SK-N-SH treated with all-trans-retinoic acid at 6 μM for 48 hours (cell line): ENCODE results near the gene SRP72.
A peak's percentile ranks its signal among the peaks of the same experiment; 100 is the strongest.

Experiments used
- ATAC-seq: fragments of 200-7000 bp; cut with Tn5 transposase; 3 replicates; pipeline ENCODE4 v1.9.1; 2020; ENCODE audit warnings: mild to moderate bottlenecking, moderate library complexity
- ARNTL ChIP-seq: fragments of 450-650 bp; formaldehyde crosslinking; IDR thresholded peaks from 2 replicates; pipeline ENCODE4 v1.5.0; 2020; ENCODE audit warnings: low read depth, mild to moderate bottlenecking, moderate library complexity, borderline replicate concordance
- CSDC2 ChIP-seq: fragments of 250-450 bp; sonication (Bioruptor Pico); IDR thresholded peaks from 2 replicates; pipeline ENCODE4 v1.5.0; 2020; ENCODE audit warnings: mild to moderate bottlenecking, moderate library complexity
- CSRNP3 ChIP-seq: fragments of 250-450 bp; sonication (Bioruptor Pico); IDR thresholded peaks from 2 replicates; pipeline ENCODE4 v1.5.1; 2021; ENCODE audit warnings: mild to moderate bottlenecking, moderate library complexity
- ESRRG ChIP-seq: fragments of 250-450 bp; sonication (Bioruptor Pico); IDR thresholded peaks from 2 replicates; pipeline ENCODE4 v1.6.1; 2021; ENCODE audit warnings: mild to moderate bottlenecking
- GLIS3 ChIP-seq: fragments of 250-450 bp; sonication (Bioruptor Pico); IDR thresholded peaks from 2 replicates; pipeline ENCODE4 v1.5.0; 2020; ENCODE audit warnings: mild to moderate bottlenecking, moderate library complexity
- ISL1 ChIP-seq: fragments of 250-450 bp; sonication (Bioruptor Pico); IDR thresholded peaks from 2 replicates; pipeline ENCODE4 v2.1.2; 2022; ENCODE audit warnings: mild to moderate bottlenecking, moderate library complexity
- OSR1 ChIP-seq: fragments of 250-450 bp; sonication (Bioruptor Pico); IDR thresholded peaks from 2 replicates; pipeline ENCODE4 v1.8.0; 2022; ENCODE audit warnings: moderate library complexity, mild to moderate bottlenecking, inconsistent platforms
- POU6F1 ChIP-seq: fragments of 250-450 bp; sonication (Bioruptor Pico); IDR thresholded peaks from 2 replicates; pipeline ENCODE4 v1.8.0; 2021; ENCODE audit warnings: low read depth, mild to moderate bottlenecking, moderate library complexity, borderline replicate concordance
- RARB ChIP-seq: fragments of 250-450 bp; sonication (Bioruptor Pico); IDR thresholded peaks from 2 replicates; pipeline ENCODE4 v1.8.0; 2021; ENCODE audit warnings: mild to moderate bottlenecking, moderate library complexity
- SNAI2 ChIP-seq: fragments of 250-450 bp; sonication (Bioruptor Pico); IDR thresholded peaks from 2 replicates; pipeline ENCODE4 v1.5.0; 2020; ENCODE audit warnings: mild to moderate bottlenecking, moderate library complexity
- TCF4 ChIP-seq: fragments of 250-450 bp; sonication (Bioruptor Pico); IDR thresholded peaks from 2 replicates; pipeline ENCODE4 v1.8.0; 2021; ENCODE audit warnings: mild to moderate bottlenecking, moderate library complexity, borderline replicate concordance
- TOX ChIP-seq: fragments of 250-450 bp; sonication (Bioruptor Pico); IDR thresholded peaks from 2 replicates; pipeline ENCODE4 v1.8.0; 2021; ENCODE audit warnings: mild to moderate bottlenecking, moderate library complexity, borderline replicate concordance
- ZC3H10 ChIP-seq: fragments of 250-450 bp; sonication (Bioruptor Pico); IDR thresholded peaks from 2 replicates; pipeline ENCODE4 v1.5.1; 2021; ENCODE audit warnings: mild to moderate bottlenecking, moderate library complexity
- ZFP3 ChIP-seq: fragments of 250-450 bp; sonication (Bioruptor Pico); IDR thresholded peaks from 2 replicates; pipeline ENCODE4 v1.5.0; 2020; ENCODE audit warnings: mild to moderate bottlenecking, moderate library complexity
- ZFP30 ChIP-seq: fragments of 450-650 bp; formaldehyde crosslinking; IDR thresholded peaks from 2 replicates; pipeline ENCODE4 v1.5.0; 2022; ENCODE audit warnings: mild to moderate bottlenecking, moderate library complexity
- ZNF565 ChIP-seq: fragments of 450-650 bp; formaldehyde crosslinking; conservative IDR thresholded peaks from 2 replicates; pipeline ENCODE4 v1.5.0; 2020; ENCODE audit warnings: low read depth, mild to moderate bottlenecking, moderate library complexity
- ZNF70 ChIP-seq: fragments of 450-650 bp; formaldehyde crosslinking; IDR thresholded peaks from 2 replicates; pipeline ENCODE4 v1.5.0; 2020; ENCODE audit warnings: mild to moderate bottlenecking, moderate library complexity
- ZNF8 ChIP-seq: fragments of 450-650 bp; formaldehyde crosslinking; IDR thresholded peaks from 2 replicates; pipeline ENCODE4 v1.5.0; 2020; ENCODE audit warnings: mild to moderate bottlenecking, moderate library complexity
- TF ChIP-seq, protein P1 (sequence below): fragments of 250-450 bp; sonication (Bioruptor Pico); IDR thresholded peaks from 2 replicates; pipeline ENCODE4 v1.8.0; 2020; ENCODE audit warnings: mild to moderate bottlenecking, moderate library complexity, borderline replicate concordance
- TF ChIP-seq, protein P2 (sequence below): fragments of 250-450 bp; sonication (Bioruptor Pico); IDR thresholded peaks from 2 replicates; pipeline ENCODE4 v1.5.1; 2020; ENCODE audit warnings: low read depth, mild to moderate bottlenecking, moderate library complexity

SRP72 gene

GRCh38 chr4:56512166-56512565, 44.7 kb downstream of the SRP72 start:
- ATAC-seq = no peak
- TF ChIP-seq SNAI2 (CRISPR knock-in tag) (no peak), ESRRG (no peak), ZFP30 (no peak), TOX (no peak), ZC3H10 (CRISPR knock-in tag) (no peak), OSR1 (CRISPR knock-in tag) (no peak), GLIS3 (no peak), ZFP3 (CRISPR knock-in tag) (no peak), ZNF70 (CRISPR knock-in tag) (no peak)
- TF ChIP-seq, protein P1, sequence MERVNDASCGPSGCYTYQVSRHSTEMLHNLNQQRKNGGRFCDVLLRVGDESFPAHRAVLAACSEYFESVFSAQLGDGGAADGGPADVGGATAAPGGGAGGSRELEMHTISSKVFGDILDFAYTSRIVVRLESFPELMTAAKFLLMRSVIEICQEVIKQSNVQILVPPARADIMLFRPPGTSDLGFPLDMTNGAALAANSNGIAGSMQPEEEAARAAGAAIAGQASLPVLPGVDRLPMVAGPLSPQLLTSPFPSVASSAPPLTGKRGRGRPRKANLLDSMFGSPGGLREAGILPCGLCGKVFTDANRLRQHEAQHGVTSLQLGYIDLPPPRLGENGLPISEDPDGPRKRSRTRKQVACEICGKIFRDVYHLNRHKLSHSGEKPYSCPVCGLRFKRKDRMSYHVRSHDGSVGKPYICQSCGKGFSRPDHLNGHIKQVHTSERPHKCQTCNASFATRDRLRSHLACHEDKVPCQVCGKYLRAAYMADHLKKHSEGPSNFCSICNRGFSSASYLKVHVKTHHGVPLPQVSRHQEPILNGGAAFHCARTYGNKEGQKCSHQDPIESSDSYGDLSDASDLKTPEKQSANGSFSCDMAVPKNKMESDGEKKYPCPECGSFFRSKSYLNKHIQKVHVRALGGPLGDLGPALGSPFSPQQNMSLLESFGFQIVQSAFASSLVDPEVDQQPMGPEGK (CRISPR knock-in tag) = no peak
- TF ChIP-seq, protein P2, sequence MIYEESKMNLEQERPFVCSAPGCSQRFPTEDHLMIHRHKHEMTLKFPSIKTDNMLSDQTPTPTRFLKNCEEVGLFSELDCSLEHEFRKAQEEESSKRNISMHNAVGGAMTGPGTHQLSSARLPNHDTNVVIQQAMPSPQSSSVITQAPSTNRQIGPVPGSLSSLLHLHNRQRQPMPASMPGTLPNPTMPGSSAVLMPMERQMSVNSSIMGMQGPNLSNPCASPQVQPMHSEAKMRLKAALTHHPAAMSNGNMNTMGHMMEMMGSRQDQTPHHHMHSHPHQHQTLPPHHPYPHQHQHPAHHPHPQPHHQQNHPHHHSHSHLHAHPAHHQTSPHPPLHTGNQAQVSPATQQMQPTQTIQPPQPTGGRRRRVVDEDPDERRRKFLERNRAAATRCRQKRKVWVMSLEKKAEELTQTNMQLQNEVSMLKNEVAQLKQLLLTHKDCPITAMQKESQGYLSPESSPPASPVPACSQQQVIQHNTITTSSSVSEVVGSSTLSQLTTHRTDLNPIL (CRISPR knock-in tag) = no peak

GRCh38 chr4:56513517-56513916, 46.1 kb downstream of the SRP72 start:
- TF ChIP-seq ARNTL (CRISPR knock-in tag) = no peak
- no peak for TF ChIP-seq ZFP30
- TF ChIP-seq CSDC2 (CRISPR knock-in tag) = no peak
- TF ChIP-seq ESRRG = no peak
- no peak for TF ChIP-seq RARB (CRISPR knock-in tag)
- TF ChIP-seq, protein P2 (CRISPR knock-in tag) = no peak
- TF ChIP-seq OSR1 (CRISPR knock-in tag) = no peak
- TF ChIP-seq GLIS3 = no peak
- TF ChIP-seq ZC3H10 (CRISPR knock-in tag) = no peak
- no peak for TF ChIP-seq ZNF70 (CRISPR knock-in tag)
- no peak for TF ChIP-seq TCF4 (CRISPR knock-in tag)
- no peak for TF ChIP-seq ZFP3 (CRISPR knock-in tag)
- TF ChIP-seq POU6F1 (CRISPR knock-in tag) = no peak
- no peak for ATAC-seq

GRCh38 chr4:56530269-56531148, 63.1 kb downstream of the SRP72 start:
- ATAC-seq = peak; percentile 95
- TF ChIP-seq ZNF8 = 0 out of 2 replicates have a peak, but pooled peaks have one; percentile 5
- TF ChIP-seq, protein P2 (CRISPR knock-in tag) = no peak

DNA sequence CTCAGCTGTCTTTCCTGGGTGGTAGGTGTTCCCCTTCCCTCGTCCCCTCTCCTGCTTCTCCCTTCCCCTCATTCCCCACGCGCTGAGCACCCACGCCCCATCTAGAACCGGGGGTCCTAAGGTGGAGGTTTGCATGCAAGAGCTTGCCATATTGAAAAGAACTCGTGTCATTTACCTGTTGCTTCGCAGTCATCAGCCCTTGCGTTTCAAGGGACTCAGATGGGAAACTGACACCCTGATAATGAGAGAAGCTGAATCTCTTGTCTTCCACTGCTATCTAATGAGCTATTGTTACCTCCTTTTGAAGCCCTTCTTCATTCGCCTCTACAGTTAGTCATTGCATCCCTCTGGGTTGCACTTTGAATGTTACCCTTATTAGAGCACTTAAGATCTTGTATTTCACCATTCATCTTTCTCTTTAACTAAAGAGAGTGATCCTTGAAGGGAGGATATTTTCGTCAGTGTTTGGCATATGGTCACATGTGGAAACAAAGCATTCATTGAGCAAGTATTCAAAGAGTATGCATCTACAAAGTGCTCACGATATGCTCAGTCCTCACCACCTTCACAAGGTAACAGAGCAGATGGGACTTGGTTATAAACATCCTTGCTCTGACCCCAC, 63.8 kb downstream of the SRP72 start:
- ATAC-seq = no peak
- TF ChIP-seq ZC3H10 (CRISPR knock-in tag) (no peak), TCF4 (CRISPR knock-in tag) (no peak), RARB (CRISPR knock-in tag) (no peak), POU6F1 (CRISPR knock-in tag) (no peak), ZNF8 (no peak), OSR1 (CRISPR knock-in tag) (no peak), ARNTL (CRISPR knock-in tag) (no peak), ISL1 (CRISPR knock-in tag) (no peak), ZNF565 (CRISPR knock-in tag) (no peak), ZNF70 (CRISPR knock-in tag) (no peak), CSRNP3 (CRISPR knock-in tag) (no peak)
